HEK293 (cell line): Measurements from ENCODE around the gene CRB2.

ENCODE experiments used
- CTCF ChIA-PET: fragments of 350-600 bp; formaldehyde crosslinking; extraction: SDS; loops from one replicate; lab custom pipeline; 2021; ENCODE audit warnings: antibody characterized with exemption; lab: Yijun Ruan, JAX
- POLR2A ChIA-PET: fragments of 300-600 bp; formaldehyde crosslinking; extraction: SDS; loops from one replicate; lab custom pipeline; 2020; ENCODE audit warnings: antibody characterized with exemption, inconsistent platforms; lab: Yijun Ruan, JAX
- H3K27ac ChIP-seq: fragments of 200-500 bp; sonication (Bioruptor generic); 2 replicates; pipeline ENCODE4 v1.5.1; 2014; ENCODE audit warnings: low read depth, low read length, control low read depth, inconsistent platforms; ENCODE audit errors: extremely low read depth
- H3K36me3 ChIP-seq, 2 experiments: fragments of 200-500 bp in 1 of 2; sonication (Bioruptor generic) in 1 of 2; 1 replicate in 1 of 2; 2 replicates in 1 of 2; pipeline ENCODE4 v1.5.1; 2014 to 2017; ENCODE audit warnings: inconsistent platforms in 2 of 2, low read length in 2 of 2; ENCODE audit not compliant: control insufficient read depth in 2 of 2, insufficient read depth in 1 of 2
- H3K4me1 ChIP-seq: fragments of 200-500 bp; sonication (Bioruptor generic); 2 replicates; pipeline ENCODE4 v1.5.1; 2014; ENCODE audit warnings: mild to moderate bottlenecking, low read length, inconsistent platforms; ENCODE audit not compliant: control insufficient read depth, insufficient read depth
- H3K4me3 ChIP-seq: 2 replicates; pipeline ENCODE4 v1.5.1; 2011; ENCODE audit warnings: low read depth, mild to moderate bottlenecking, control low read depth, low read length, moderate library complexity
- H3K9me3 ChIP-seq: fragments of 200-500 bp; sonication (Bioruptor generic); 2 replicates; pipeline ENCODE4 v1.5.1; 2014; ENCODE audit warnings: low read depth, low read length, inconsistent platforms; ENCODE audit not compliant: control insufficient read depth, insufficient read depth
- GFI1B ChIP-seq: fragments of 450-650 bp; formaldehyde crosslinking; IDR thresholded peaks from 2 replicates; pipeline ENCODE4 v1.5.1; 2016; ENCODE audit warnings: missing biosample characterization, missing genetic modification characterization
- GLIS1 ChIP-seq: fragments of 450-650 bp; formaldehyde crosslinking; IDR thresholded peaks from 2 replicates; pipeline ENCODE4 v1.5.1; 2016; ENCODE audit warnings: missing biosample characterization, missing genetic modification characterization
- KLF16 ChIP-seq: fragments of 450-650 bp; formaldehyde crosslinking; IDR thresholded peaks from 2 replicates; pipeline ENCODE4 v1.5.1; 2017; ENCODE audit warnings: missing biosample characterization, missing genetic modification characterization
- OVOL3 ChIP-seq: fragments of 450-650 bp; formaldehyde crosslinking; IDR thresholded peaks from 2 replicates; pipeline ENCODE4 v1.5.1; 2016; ENCODE audit warnings: missing biosample characterization, missing genetic modification characterization
- WT1 ChIP-seq: fragments of 450-650 bp; formaldehyde crosslinking; IDR thresholded peaks from 2 replicates; pipeline ENCODE4 v1.5.1; 2016; ENCODE audit warnings: missing biosample characterization, missing genetic modification characterization
- ZBTB21 ChIP-seq: fragments of 450-650 bp; formaldehyde crosslinking; IDR thresholded peaks from 2 replicates; pipeline ENCODE4 v1.5.1; 2017; ENCODE audit warnings: missing biosample characterization, missing genetic modification characterization
- ZNF112 ChIP-seq: fragments of 450-650 bp; formaldehyde crosslinking; IDR thresholded peaks from 2 replicates; pipeline ENCODE4 v1.5.0; 2017; ENCODE audit warnings: missing biosample characterization, missing genetic modification characterization
- ZNF214 ChIP-seq: fragments of 450-650 bp; formaldehyde crosslinking; IDR thresholded peaks from 2 replicates; pipeline ENCODE4 v1.5.1; 2017; ENCODE audit warnings: missing biosample characterization, mild to moderate bottlenecking, missing genetic modification characterization, borderline replicate concordance
- ZNF223 ChIP-seq: fragments of 450-650 bp; formaldehyde crosslinking; IDR thresholded peaks from 2 replicates; pipeline ENCODE4 v1.5.1; 2016; ENCODE audit warnings: missing biosample characterization, missing genetic modification characterization
- ZNF23 ChIP-seq: fragments of 450-650 bp; formaldehyde crosslinking; IDR thresholded peaks from 2 replicates; pipeline ENCODE4 v1.5.1; 2016; ENCODE audit warnings: missing biosample characterization, missing genetic modification characterization, borderline replicate concordance
- ZNF404 ChIP-seq: fragments of 450-650 bp; formaldehyde crosslinking; IDR thresholded peaks from 2 replicates; pipeline ENCODE4 v1.5.1; 2017; ENCODE audit warnings: missing biosample characterization, missing genetic modification characterization
- ZNF529 ChIP-seq: fragments of 450-650 bp; formaldehyde crosslinking; IDR thresholded peaks from 2 replicates; pipeline ENCODE4 v1.5.1; 2017; ENCODE audit warnings: missing genetic modification characterization, missing biosample characterization; ENCODE audit not compliant: insufficient replicate concordance
- ZNF548 ChIP-seq: fragments of 450-650 bp; formaldehyde crosslinking; IDR thresholded peaks from 2 replicates; pipeline ENCODE4 v1.5.1; 2016; ENCODE audit warnings: missing biosample characterization, missing genetic modification characterization
- ZNF629 ChIP-seq: fragments of 450-650 bp; formaldehyde crosslinking; IDR thresholded peaks from 2 replicates; pipeline ENCODE4 v1.5.1; 2017; ENCODE audit warnings: missing biosample characterization, missing genetic modification characterization
- ZNF768 ChIP-seq: fragments of 450-650 bp; formaldehyde crosslinking; IDR thresholded peaks from 2 replicates; pipeline ENCODE4 v1.5.1; 2018; ENCODE audit warnings: missing biosample characterization, mild to moderate bottlenecking, missing genetic modification characterization
- TF ChIP-seq, protein P1 (sequence below): fragments of 450-650 bp; formaldehyde crosslinking; IDR thresholded peaks from 2 replicates; pipeline ENCODE4 v1.5.1; 2017; ENCODE audit warnings: missing biosample characterization, missing genetic modification characterization
- TF ChIP-seq, protein P2 (sequence below): fragments of 450-650 bp; formaldehyde crosslinking; IDR thresholded peaks from 2 replicates; pipeline ENCODE4 v1.5.1; 2016; ENCODE audit warnings: missing biosample characterization, missing genetic modification characterization
- TF ChIP-seq, protein P3 (sequence below): fragments of 450-650 bp; formaldehyde crosslinking; IDR thresholded peaks from 2 replicates; pipeline ENCODE4 v1.5.1; 2016; ENCODE audit warnings: missing biosample characterization, missing genetic modification characterization, low read depth
- TF ChIP-seq, protein P4 (sequence below): IDR thresholded peaks from 2 replicates; pipeline ENCODE4 v1.6.1; 2011; ENCODE audit warnings: mild to moderate bottlenecking, low read depth, low read length, borderline replicate concordance

Gene CRB2

DNA sequence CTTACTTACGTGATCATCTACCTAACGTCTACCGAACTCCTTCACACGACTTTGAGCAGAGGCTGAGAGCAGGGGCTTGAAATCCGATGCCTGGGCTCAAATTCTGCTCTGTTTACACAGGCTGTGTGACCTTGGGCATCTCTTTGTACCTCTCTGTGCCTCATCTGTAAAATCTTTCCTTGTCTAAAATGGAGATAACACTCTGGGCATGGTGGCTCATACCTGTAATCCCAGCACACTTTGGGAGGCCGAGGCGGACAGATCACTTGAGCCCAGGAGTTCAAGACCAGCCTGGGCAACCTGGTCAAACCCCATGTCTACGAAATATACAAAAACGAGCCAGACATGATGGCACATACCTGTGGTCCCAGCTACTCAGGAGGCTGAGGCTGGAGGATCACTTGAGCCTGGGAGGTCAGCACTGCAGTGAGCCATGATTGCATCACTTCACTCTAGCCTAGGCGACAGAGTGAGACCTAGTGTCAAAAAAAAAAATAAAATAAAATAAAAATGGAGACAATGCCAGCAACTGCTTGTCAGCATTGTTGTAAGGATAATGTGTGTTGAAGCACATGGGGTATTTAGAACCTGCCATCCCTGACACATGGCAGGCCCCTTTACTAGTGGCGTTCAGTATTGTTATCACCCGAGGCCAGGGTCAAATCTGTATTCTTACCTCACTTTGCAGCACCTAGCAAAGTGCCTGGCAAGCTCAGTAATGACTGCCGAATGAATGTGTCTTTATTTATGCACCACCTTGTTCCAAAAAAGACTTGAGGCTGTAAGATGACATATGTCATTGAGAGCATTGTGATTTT is 32.6 kb upstream of the CRB2 start:
- no peak overlapping the region for H3K4me3 ChIP-seq
- H3K9me3 ChIP-seq = no peaks in the 10 kb centered on the region
- POLR2A ChIA-PET = no interaction called here

DNA sequence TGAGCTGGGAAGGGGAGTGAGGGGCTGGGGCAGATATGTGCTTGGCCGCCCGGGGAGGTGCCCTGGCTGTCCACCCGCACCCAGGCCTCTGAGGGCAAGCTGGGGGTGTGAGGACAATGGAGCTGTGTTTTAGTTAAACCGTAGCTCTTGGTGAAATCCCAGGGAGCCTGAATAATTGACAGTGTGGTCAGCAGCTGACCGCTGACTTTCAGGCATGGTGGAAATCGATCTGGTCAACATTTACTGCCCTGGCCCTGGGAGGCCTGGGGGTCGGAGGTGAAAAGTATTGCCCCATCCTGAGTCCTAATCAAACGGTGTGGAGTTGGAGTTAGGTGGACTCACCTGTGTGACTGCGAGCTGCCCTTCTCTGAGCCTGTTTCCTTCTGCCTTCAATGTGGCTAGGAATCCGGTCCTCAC is 31.2 kb upstream of the CRB2 start:
- H3K27ac ChIP-seq = no peak overlapping the region
- CTCF ChIA-PET = interaction anchor here (1.2 kb wide), 1 partner anchor 61 kb away, joined by 3 read pairs; no protein-coding TSS in a partner anchor
- TF ChIP-seq GFI1B (tag by site-specific recombination) (no peak), KLF16 (tag by site-specific recombination) (no peak)
- TF ChIP-seq, all 188 proteins: peak for 0
- POLR2A ChIA-PET = no interaction called here
- Histone ChIP-seq H3K9me3 (no peaks in the 10 kb centered on the region), H3K4me3 (no peak overlapping the region), H3K36me3 (no peaks in the 10 kb centered on the region), H3K4me1 (no peaks in the 10 kb centered on the region)

More for the DNA sequence above, 32.6 kb upstream of the CRB2 start:
- TF ChIP-seq OVOL3 (tag by site-specific recombination) = no peak
- TF ChIP-seq ZNF112 = no peak
- peak; percentile 67 for TF ChIP-seq ZNF768 (tag by site-specific recombination)
- CTCF ChIA-PET = interaction anchor here (1.2 kb wide), 1 partner anchor 63 kb away, joined by 3 read pairs; no protein-coding TSS in a partner anchor
- no peaks in the 10 kb centered on the region for H3K36me3 ChIP-seq
- no peak overlapping the region for H3K27ac ChIP-seq
- no peaks in the 10 kb centered on the region for H3K4me1 ChIP-seq

DNA sequence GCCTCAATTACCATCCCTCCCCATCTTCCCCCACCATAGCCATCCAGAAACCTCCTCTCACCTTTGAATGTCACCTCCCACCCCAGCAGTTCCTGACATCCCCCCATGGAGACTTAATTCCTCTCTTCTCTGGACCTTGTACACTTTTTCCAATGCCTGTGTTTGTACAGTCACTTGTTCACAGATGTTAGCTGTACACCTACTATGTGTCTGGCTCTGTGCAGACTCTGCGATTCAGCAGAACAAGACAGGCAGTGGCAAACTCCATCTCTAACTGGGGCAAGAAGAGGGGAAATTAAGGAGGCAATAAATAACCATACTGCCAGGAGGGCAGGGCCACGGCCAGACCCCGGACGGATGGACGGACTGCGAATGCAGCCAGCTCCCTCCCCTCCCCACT is 29.8 kb upstream of the CRB2 start:
- Histone ChIP-seq H3K4me1 (no peaks in the 10 kb centered on the region), H3K9me3 (no peaks in the 10 kb centered on the region), H3K27ac (no peak overlapping the region), H3K36me3 (no peaks in the 10 kb centered on the region), H3K4me3 (no peak overlapping the region)
- no peak for TF ChIP-seq ZNF529 (tag by site-specific recombination)
- TF ChIP-seq, protein P1, sequence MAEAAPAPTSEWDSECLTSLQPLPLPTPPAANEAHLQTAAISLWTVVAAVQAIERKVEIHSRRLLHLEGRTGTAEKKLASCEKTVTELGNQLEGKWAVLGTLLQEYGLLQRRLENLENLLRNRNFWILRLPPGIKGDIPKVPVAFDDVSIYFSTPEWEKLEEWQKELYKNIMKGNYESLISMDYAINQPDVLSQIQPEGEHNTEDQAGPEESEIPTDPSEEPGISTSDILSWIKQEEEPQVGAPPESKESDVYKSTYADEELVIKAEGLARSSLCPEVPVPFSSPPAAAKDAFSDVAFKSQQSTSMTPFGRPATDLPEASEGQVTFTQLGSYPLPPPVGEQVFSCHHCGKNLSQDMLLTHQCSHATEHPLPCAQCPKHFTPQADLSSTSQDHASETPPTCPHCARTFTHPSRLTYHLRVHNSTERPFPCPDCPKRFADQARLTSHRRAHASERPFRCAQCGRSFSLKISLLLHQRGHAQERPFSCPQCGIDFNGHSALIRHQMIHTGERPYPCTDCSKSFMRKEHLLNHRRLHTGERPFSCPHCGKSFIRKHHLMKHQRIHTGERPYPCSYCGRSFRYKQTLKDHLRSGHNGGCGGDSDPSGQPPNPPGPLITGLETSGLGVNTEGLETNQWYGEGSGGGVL (tag by site-specific recombination) = peak; percentile 73
- ChIA-PET POLR2A (no interaction called here), CTCF (interaction anchor here (1.0 to 2.0 kb wide), 2 partner anchors 57 to 60 kb away, joined by 3 to 6 read pairs; no protein-coding TSS in a partner anchor)

DNA sequence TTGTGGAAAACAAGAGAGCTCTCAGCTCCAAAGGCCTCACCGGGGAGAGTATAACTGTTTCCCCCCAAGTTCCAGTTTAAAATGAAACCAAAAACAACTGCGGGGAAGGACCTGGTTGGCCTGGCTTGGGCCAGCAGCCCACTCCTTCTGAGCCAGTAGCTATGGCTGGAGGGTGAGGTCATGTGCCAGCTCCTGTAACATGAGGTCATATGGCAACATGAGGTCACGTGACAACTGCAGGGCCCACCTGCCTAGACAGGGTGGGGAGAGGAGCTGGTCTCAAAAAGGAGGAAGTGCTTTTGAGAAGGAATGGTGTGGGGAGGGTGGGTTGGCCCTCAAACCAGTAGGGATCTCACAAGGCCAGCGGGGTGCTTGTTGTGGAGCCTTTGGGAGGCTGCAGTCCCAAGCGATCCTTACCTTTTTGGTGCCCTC is 29.3 kb upstream of the CRB2 start:
- ChIA-PET CTCF (interaction anchor here (2.0 kb wide), 1 partner anchor 59 kb away, joined by 6 read pairs; no protein-coding TSS in a partner anchor), POLR2A (no interaction called here)
- Histone ChIP-seq H3K27ac (no peak overlapping the region), H3K9me3 (no peaks in the 10 kb centered on the region), H3K4me1 (no peaks in the 10 kb centered on the region), H3K36me3 (no peaks in the 10 kb centered on the region), H3K4me3 (no peak overlapping the region)
- TF ChIP-seq ZNF223 (tag by site-specific recombination) = no peak
- no peak for TF ChIP-seq ZNF23 (tag by site-specific recombination)
- TF ChIP-seq ZNF404 = no peak
- TF ChIP-seq WT1 (tag by site-specific recombination) = no peak
- TF ChIP-seq, protein P2, sequence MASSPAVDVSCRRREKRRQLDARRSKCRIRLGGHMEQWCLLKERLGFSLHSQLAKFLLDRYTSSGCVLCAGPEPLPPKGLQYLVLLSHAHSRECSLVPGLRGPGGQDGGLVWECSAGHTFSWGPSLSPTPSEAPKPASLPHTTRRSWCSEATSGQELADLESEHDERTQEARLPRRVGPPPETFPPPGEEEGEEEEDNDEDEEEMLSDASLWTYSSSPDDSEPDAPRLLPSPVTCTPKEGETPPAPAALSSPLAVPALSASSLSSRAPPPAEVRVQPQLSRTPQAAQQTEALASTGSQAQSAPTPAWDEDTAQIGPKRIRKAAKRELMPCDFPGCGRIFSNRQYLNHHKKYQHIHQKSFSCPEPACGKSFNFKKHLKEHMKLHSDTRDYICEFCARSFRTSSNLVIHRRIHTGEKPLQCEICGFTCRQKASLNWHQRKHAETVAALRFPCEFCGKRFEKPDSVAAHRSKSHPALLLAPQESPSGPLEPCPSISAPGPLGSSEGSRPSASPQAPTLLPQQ (tag by site-specific recombination) = peak; percentile 98
- no peak for TF ChIP-seq ZNF214 (tag by site-specific recombination)
- TF ChIP-seq, protein P3, sequence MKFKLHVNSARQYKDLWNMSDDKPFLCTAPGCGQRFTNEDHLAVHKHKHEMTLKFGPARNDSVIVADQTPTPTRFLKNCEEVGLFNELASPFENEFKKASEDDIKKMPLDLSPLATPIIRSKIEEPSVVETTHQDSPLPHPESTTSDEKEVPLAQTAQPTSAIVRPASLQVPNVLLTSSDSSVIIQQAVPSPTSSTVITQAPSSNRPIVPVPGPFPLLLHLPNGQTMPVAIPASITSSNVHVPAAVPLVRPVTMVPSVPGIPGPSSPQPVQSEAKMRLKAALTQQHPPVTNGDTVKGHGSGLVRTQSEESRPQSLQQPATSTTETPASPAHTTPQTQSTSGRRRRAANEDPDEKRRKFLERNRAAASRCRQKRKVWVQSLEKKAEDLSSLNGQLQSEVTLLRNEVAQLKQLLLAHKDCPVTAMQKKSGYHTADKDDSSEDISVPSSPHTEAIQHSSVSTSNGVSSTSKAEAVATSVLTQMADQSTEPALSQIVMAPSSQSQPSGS = peak; percentile 91
- peak; percentile 83 for TF ChIP-seq ZNF629 (tag by site-specific recombination)
- peak; percentile 87 for TF ChIP-seq ZBTB21
- TF ChIP-seq ZNF548 = no peak
- TF ChIP-seq GLIS1 (tag by site-specific recombination) = no peak
- TF ChIP-seq, protein P4, sequence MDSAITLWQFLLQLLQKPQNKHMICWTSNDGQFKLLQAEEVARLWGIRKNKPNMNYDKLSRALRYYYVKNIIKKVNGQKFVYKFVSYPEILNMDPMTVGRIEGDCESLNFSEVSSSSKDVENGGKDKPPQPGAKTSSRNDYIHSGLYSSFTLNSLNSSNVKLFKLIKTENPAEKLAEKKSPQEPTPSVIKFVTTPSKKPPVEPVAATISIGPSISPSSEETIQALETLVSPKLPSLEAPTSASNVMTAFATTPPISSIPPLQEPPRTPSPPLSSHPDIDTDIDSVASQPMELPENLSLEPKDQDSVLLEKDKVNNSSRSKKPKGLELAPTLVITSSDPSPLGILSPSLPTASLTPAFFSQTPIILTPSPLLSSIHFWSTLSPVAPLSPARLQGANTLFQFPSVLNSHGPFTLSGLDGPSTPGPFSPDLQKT = no peak
